GM19397 (cell line): ENCODE measurements around the gene RBPJ.

Experiments used
- ATAC-seq: cut with Tn5 transposase; IDR thresholded peaks from one replicate; pipeline ENCODE4 v1.9.1; 2021; ENCODE audit warnings: mild to moderate bottlenecking, moderate library complexity; ENCODE audit not compliant: unreplicated experiment

Gene RBPJ

GRCh38 chr4:26412381-26413372, 91.9 kb downstream of the RBPJ start:
- no peak for ATAC-seq

DNA sequence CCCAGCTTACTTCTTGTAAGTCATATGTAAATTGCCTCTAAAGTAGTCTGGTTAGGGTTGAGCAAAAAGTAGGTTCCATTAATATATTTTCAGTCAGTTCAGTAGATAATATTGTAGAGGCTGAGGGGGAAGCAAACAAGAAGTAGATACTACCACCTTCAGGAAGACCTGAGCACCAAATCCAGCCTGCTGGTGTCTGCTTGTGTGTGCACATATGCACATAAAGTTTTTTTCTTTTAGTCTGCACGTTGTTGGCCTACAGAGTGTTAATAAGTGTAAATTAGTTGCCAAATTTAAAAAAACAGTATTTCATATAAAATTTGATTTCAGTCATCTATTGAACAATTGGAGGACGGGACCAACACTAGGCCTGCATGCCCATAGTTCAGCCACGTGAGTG, 92.8 kb downstream of the RBPJ start:
- no peak for ATAC-seq

DNA sequence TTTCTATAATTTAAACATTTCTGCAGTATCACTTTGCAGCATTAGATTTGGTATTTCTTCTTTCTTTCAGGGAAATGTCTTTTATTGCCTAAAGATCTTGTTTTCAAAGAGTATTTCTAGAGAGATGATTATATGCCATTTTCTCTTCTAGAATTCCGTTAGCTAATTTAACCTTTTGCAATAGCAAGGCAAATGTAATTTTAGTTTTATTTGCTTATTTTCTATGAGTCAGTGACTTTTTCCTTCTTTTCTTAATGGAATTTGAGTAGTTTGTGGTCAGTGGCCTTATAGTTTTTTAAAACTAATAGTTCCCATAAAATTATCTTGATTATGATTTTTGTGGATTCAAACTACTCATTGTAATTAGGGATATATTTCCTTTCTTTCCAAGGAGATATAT, 97.3 kb downstream of the RBPJ start:
- ATAC-seq, result no peak

GRCh38 chr4:26418850-26419249, 98.0 kb downstream of the RBPJ start:
- ATAC-seq, result no peak

DNA sequence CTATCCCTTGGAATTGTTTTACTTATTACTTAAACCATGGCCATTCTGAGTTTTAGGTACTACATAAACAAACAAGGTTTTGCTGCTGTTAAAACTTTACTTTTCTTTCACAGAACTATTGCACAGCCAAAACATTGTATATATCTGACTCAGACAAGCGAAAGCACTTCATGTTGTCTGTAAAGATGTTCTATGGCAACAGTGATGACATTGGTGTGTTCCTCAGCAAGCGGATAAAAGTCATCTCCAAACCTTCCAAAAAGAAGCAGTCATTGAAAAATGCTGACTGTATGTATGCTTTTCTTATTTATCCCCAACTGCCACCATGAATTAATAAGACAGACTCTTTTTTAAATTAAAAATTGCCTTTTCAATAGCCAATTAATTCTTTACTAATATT, 99.6 kb downstream of the RBPJ start:
- ATAC-seq, result no peak

GRCh38 chr4:26420913-26421312, 100.1 kb downstream of the RBPJ start:
- no peak for ATAC-seq

DNA sequence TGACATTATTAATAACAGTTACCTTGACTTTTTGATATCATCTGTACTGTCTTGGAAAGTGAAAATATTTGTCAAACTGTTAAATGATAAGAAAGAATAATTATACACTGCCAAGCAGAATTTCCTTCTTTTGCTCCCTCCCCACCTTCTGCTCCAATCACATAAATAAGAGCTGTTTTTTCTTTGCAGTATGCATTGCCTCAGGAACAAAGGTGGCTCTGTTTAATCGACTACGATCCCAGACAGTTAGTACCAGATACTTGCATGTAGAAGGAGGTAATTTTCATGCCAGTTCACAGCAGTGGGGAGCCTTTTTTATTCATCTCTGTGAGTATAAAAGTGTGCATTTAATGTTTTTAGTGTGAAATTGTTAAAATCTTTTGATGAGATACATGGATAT, 103.3 kb downstream of the RBPJ start:
- no peak for ATAC-seq

- ATAC-seq, result no peak
These were observed 104.0 kb downstream of the RBPJ start for GRCh38 chr4:26424838-26425237.

GRCh38 chr4:26425953-26426352, 105.1 kb downstream of the RBPJ start:
- no peak for ATAC-seq

DNA sequence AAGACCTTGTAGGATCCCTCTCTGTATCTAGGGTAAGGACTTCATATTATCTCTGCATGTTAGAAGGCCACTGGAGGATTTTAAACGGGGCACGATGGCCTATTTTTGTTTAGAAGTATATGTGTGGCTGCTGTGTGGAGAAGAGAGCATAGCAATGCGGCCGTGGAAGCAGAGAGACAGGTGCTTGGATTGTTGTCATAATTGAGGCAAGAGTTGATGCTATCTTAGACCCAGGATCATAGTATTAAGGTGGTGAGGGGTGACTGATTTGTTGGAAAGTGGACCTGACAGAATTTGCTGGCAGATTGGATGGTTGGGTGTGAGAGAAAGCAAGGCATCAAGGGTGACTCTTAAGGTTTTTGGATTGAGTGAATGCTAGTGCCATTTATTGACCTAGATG, 106.1 kb downstream of the RBPJ start:
- ATAC-seq, result no peak

GRCh38 chr4:26429910-26430309, 109.1 kb downstream of the RBPJ start:
- no peak for ATAC-seq

GRCh38 chr4:26431461-26432180, 110.8 kb downstream of the RBPJ start:
- no peak for ATAC-seq

GRCh38 chr4:26432419-26432818, 111.6 kb downstream of the RBPJ start:
- ATAC-seq, result no peak

DNA sequence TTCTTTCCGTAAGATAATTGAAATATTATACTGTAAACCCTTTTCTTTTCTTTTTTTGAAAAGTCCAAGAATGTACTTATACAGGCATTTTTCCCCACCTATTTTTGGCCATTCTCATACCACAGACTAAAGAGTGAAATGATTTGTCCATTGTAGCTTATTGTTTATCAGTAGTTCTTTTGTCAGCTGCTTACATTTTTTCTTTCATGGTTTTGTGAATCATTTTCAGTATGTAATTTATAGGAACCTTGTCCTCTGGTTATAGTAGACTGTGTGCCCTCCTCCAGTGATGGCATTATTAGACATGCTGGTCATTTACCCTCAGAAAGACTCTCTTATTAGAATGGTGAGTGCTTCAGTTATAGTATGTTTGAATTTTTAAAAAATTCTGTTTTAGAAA, 112.7 kb downstream of the RBPJ start:
- ATAC-seq, result no peak

GRCh38 chr4:26434030-26434639, 113.3 kb downstream of the RBPJ start:
- no peak for ATAC-seq

DNA sequence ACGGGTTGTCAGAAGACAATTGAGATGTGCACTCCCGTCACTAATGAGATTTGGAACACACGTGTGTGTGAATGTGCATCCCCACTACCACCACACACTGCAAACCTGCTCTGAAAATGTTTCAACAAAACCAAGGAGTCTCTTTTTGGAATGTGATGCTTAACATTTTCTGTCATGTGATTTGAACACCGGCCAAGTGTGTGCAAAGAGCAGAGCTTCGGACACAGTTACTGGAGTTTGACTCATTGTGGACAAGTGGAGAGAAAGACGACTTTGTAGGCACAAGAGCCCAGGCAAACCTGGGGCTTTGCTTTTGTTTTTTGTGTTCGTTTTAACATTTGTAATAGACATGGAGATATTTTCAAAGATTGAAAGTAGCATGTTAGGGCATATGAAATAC, 120.3 kb downstream of the RBPJ start:
- ATAC-seq, result no peak

- no peak for ATAC-seq
These were observed 121.0 kb downstream of the RBPJ start for GRCh38 chr4:26441771-26442170.

- no peak for ATAC-seq
These were observed 126.6 kb downstream of the RBPJ start for GRCh38 chr4:26447378-26447777.

DNA sequence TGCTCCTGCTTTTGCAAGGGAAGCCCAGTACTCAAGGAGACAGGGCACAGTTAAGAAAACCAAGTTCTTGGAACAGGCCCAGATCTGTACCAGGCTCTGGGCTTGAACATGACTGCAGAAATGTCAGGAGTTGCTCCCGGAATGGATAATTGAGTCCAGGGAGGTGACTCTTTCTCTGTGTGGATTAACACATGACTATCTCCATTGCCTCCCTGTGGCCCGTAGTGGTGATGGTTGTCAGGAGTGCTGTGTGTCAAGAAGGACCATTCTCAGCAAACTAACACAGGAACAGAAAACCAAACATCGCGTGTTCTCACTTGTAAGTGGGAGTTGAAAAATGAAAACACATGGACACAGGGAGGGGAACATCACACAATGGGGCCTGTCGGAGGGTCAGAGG, 129.6 kb downstream of the RBPJ start:
- ATAC-seq, result no peak

DNA sequence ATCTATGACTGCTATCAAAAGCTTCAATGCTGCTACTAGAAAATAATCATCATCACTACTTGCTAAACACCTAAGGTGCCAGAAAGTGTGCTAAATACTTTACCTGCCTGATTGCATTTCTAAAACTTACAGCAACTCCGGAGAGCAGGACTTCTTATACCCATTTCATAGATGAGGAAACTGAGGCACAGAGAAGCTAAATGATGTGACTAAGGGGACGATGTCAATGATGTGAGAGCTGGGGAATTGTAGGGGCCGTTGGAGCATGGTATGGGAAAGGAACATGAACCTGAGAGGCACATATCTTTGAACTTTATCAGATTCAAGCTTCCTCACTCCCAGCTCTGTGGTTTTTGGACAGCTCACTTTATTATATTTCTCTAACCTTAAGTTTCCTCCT, 130.8 kb downstream of the RBPJ start:
- ATAC-seq, result no peak
